Keratinocyte (primary cell): Measurements from ENCODE around the gene AHNAK. TPM values are rescaled to one million over a fixed set of nuclear protein-coding genes. Genes with fewer than 3 reads are reported as not detected.
A peak's percentile ranks its signal among the peaks of the same experiment; 100 is the strongest.

Experiments
- DNase-seq: peaks from one replicate; pipeline ENCODE4 v3.0.0-alpha.2; 2011; ENCODE audit warnings: low read depth, missing footprints, low spot score
- FAIRE-seq: peaks from 2 replicates; lab custom pipeline; 2011; peaks lifted over from hg19 to GRCh38; lab: Jason Lieb, UNC
- H2AFZ ChIP-seq: 2 replicates; pipeline ENCODE4 v1.6.0; 2012; ENCODE audit warnings: low read length, control low read depth, inconsistent platforms; ENCODE audit not compliant: control insufficient read depth
- H3K27ac ChIP-seq: 2 replicates; pipeline ENCODE4 v1.5.1; 2011; ENCODE audit warnings: low read length; ENCODE audit not compliant: control insufficient read depth, insufficient read depth
- H3K27me3 ChIP-seq: 3 replicates; pipeline ENCODE4 v1.6.0; 2011; ENCODE audit warnings: low read length; ENCODE audit not compliant: control insufficient read depth, insufficient read depth; ENCODE audit errors: extremely low read depth
- H3K36me3 ChIP-seq, 2 experiments: 2 replicates in 1 of 2; 3 replicates in 1 of 2; pipeline ENCODE4 v1.5.1; 2011; ENCODE audit warnings: low read length in 2 of 2, mild to moderate bottlenecking in 1 of 2; ENCODE audit not compliant: control insufficient read depth in 2 of 2, insufficient read depth in 2 of 2; ENCODE audit errors: extremely low read depth in 1 of 2
- H3K4me1 ChIP-seq: 3 replicates; pipeline ENCODE4 v1.5.1; 2011; ENCODE audit warnings: low read length; ENCODE audit not compliant: control insufficient read depth, insufficient read depth; ENCODE audit errors: extremely low read depth
- H3K4me2 ChIP-seq: 3 replicates; pipeline ENCODE4 v1.6.0; 2011; ENCODE audit warnings: low read depth, low read length; ENCODE audit not compliant: control insufficient read depth, insufficient read depth; ENCODE audit errors: extremely low read depth
- H3K4me3 ChIP-seq, 3 experiments: fragments of 200-600 bp in 1 of 3; sonication (generic) in 1 of 3; 2 replicates in 2 of 3; 3 replicates in 1 of 3; pipeline ENCODE4 v1.5.1; 2011 to 2016; ENCODE audit warnings: low read length in 3 of 3, mild to moderate bottlenecking in 3 of 3, control low read depth in 2 of 3, inconsistent platforms in 1 of 3, low read depth in 1 of 3, mixed read lengths in 1 of 3, mixed run types in 1 of 3, moderate library complexity in 1 of 3; ENCODE audit not compliant: control insufficient read depth in 2 of 3, insufficient read depth in 2 of 3; ENCODE audit errors: extremely low read depth in 1 of 3
- H3K79me2 ChIP-seq: 2 replicates; pipeline ENCODE4 v1.6.0; 2012; ENCODE audit warnings: low read length; ENCODE audit not compliant: control insufficient read depth, insufficient read depth
- H3K9ac ChIP-seq: 3 replicates; pipeline ENCODE4 v1.6.0; 2011; ENCODE audit warnings: low read length; ENCODE audit not compliant: control insufficient read depth, insufficient read depth; ENCODE audit errors: extremely low read depth
- H3K9me1 ChIP-seq: 3 replicates; pipeline ENCODE4 v1.6.0; 2011; ENCODE audit warnings: low read length; ENCODE audit not compliant: control insufficient read depth, insufficient read depth; ENCODE audit errors: extremely low read depth
- H3K9me3 ChIP-seq: 2 replicates; pipeline ENCODE4 v1.5.1; 2012; ENCODE audit warnings: low read depth, low read length; ENCODE audit not compliant: control insufficient read depth
- H4K20me1 ChIP-seq: 3 replicates; pipeline ENCODE4 v1.6.0; 2011; ENCODE audit warnings: low read length; ENCODE audit not compliant: control insufficient read depth, insufficient read depth; ENCODE audit errors: extremely low read depth
- CTCF ChIP-seq, 3 experiments: IDR thresholded peaks in 1 of 3; conservative IDR thresholded peaks in 1 of 3; optimal IDR thresholded peaks in 1 of 3; 2 replicates in 2 of 3; 3 replicates in 1 of 3; pipeline versions ENCODE3 to v1.5.1; 2011; ENCODE audit warnings: low read length in 3 of 3, mild to moderate bottlenecking in 3 of 3, moderate library complexity in 2 of 3, control low read depth in 1 of 3, inconsistent platforms in 1 of 3; ENCODE audit not compliant: insufficient read depth in 2 of 3; ENCODE audit errors: extremely low read depth in 1 of 3
- EZH2 ChIP-seq: IDR thresholded peaks from one replicate; pipeline ENCODE4 v1.6.1; 2012; ENCODE audit warnings: inconsistent platforms, mild to moderate bottlenecking, low read length, moderate library complexity
- dilution Hi-C: fragments of 300-500 bp; cut with MboI; formaldehyde crosslinking; loops from one replicate; pipeline ENCODE4 v1.7.0; 2020; ENCODE audit warnings: low sequenced_read_pairs; ENCODE audit not compliant: extremely low pct_ligation_motif_present
- polyA plus RNA-seq, 5 experiments: library from polyadenylated mRNA; depleted of rRNA in 3 of 5; stranded (reverse) in 3 of 5; stranded (forward) in 1 of 5; unstranded in 1 of 5; fragments of >200 nt; gene quantifications; 1 replicate in 1 of 5; 2 replicates in 3 of 5; 3 replicates in 1 of 5; pipeline versions ENCODE4 v1.2.1 to v1.2.3, GENCODE V29; 2011 to 2012; ENCODE audit warnings: missing spikeins in 2 of 5, low read depth in 1 of 5, low replicate concordance in 1 of 5

The AHNAK gene
- polyA plus RNA-seq, 1 donor (not counting 4 experiments of a cell fraction or from before 2014, with no cell fraction given) = 220 TPM

GRCh38 chr11:62505440-62506091, 41.0 kb downstream of the AHNAK start:
- dilution Hi-C loops = no loop called here
- Histone ChIP-seq H3K4me1 (peaks cover 16% of the 10 kb centered on the region), H3K4me2 (peak overlapping the region; percentile 35), H3K27ac (no peak overlapping the region), H2AFZ (peak overlapping the region; percentile 7), H3K79me2 (no peaks in the 10 kb centered on the region), H3K36me3 (no peaks in the 10 kb centered on the region), H3K9me3 (no peaks in the 10 kb centered on the region), H3K4me3 (no peak overlapping the region), H3K9ac (no peak overlapping the region), H3K9me1 (no peaks in the 10 kb centered on the region), H3K27me3 (no peaks in the 10 kb centered on the region), H4K20me1 (no peaks in the 10 kb centered on the region)
- DNase-seq (no peak), FAIRE-seq (no peak)
- TF ChIP-seq CTCF (optimal IDR thresholded peaks at IDR 0.05 in 1 of 3, IDR thresholded peaks at IDR 0.05 in 1 of 3, conservative IDR thresholded peaks at IDR 0.05 in 1 of 3; ENCODE audit: extremely low read depth in 1 of 3, insufficient read depth in 2 of 3, low read length in 3 of 3) = no peak

GRCh38 chr11:62505059-62505439, 41.6 kb downstream of the AHNAK start:
- no peak overlapping the region for H3K27ac ChIP-seq
- H3K36me3 ChIP-seq = no peaks in the 10 kb centered on the region
- no peaks in the 10 kb centered on the region for H3K27me3 ChIP-seq
- TF ChIP-seq EZH2 = no peak
- no peaks in the 10 kb centered on the region for H3K9me3 ChIP-seq
- H3K79me2 ChIP-seq = no peaks in the 10 kb centered on the region
- no peak overlapping the region for H2AFZ ChIP-seq
- H3K4me3 ChIP-seq = no peak overlapping the region
- dilution Hi-C loops = no loop called here
- no peaks in the 10 kb centered on the region for H3K9me1 ChIP-seq
- peaks cover 20% of the 10 kb centered on the region for H3K4me1 ChIP-seq
- FAIRE-seq = no peak
- H3K9ac ChIP-seq = no peak overlapping the region
- H4K20me1 ChIP-seq = no peaks in the 10 kb centered on the region
- DNase-seq = no peak
- H3K4me2 ChIP-seq = peak overlapping the region; percentile 35
